ENCODE measurements around the gene FAM3B.

- TF ChIP-seq ZNF529 (tag by site-specific recombination; IDR thresholded peaks at IDR 0.05; ENCODE audit: insufficient replicate concordance), result no peak
- TF ChIP-seq YY1 (tag by site-specific recombination; IDR thresholded peaks at IDR 0.05), result no peak
- no peak for TF ChIP-seq ZNF239 (tag by site-specific recombination; IDR thresholded peaks at IDR 0.05)
- no peak for TF ChIP-seq CTCF (tag by site-specific recombination; IDR thresholded peaks at IDR 0.05)
- no peak for TF ChIP-seq ZNF792 (tag by site-specific recombination; IDR thresholded peaks at IDR 0.05)
Observed at GRCh38 chr21:41345934-41346685, 29.5 kb downstream of the FAM3B start.

Data from HEK293 (cell line).